Endothelial cell of umbilical vein (primary cell): ENCODE data around the gene NQO2. TPM values are rescaled to one million over a fixed set of nuclear protein-coding genes. Genes with fewer than 3 reads are reported as not detected.

ENCODE experiments used
- BruUV-seq: library from RNA; stranded (reverse); fragments of 400-500 nt; replicated peaks from 2 replicates; lab custom pipeline; 2021; lab: Mats Ljungman, UMichigan
- CTCF ChIA-PET: fragments of 300-600, 350-600 bp; sonication (Branson Sonifier 250); formaldehyde crosslinking; loops from one replicate; lab custom pipeline; 2021; ENCODE audit warnings: antibody characterized with exemption, inconsistent platforms; lab: Charles Lee
- POLR2A ChIA-PET: fragments of 300-600, 350-600 bp; sonication (Branson Sonifier 250); formaldehyde crosslinking; loops from one replicate; lab custom pipeline; 2021; ENCODE audit warnings: antibody characterized with exemption, inconsistent platforms; lab: Charles Lee
- DNase-seq: peaks from one replicate; pipeline ENCODE4 v3.0.0-alpha.2; 2011; ENCODE audit warnings: low read depth, low spot score
- FAIRE-seq: peaks from 2 replicates; lab custom pipeline; 2011; peaks lifted over from hg19 to GRCh38; lab: Jason Lieb, UNC
- H2AFZ ChIP-seq: 2 replicates; pipeline ENCODE4 v1.6.0; 2012; ENCODE audit warnings: low read depth, low read length, control low read depth, inconsistent platforms
- H3K27ac ChIP-seq: 2 replicates; pipeline ENCODE4 v1.5.1; 2011; ENCODE audit warnings: low read depth, mild to moderate bottlenecking, control low read depth, low read length, moderate library complexity; ENCODE audit not compliant: insufficient read depth
- H3K27me3 ChIP-seq, 2 experiments: 2 replicates each; pipeline versions ENCODE4 v1.6.0 to v1.6.1; 2011; ENCODE audit warnings: low read length in 2 of 2, mixed read lengths in 1 of 2; ENCODE audit not compliant: control insufficient read depth in 2 of 2, insufficient read depth in 2 of 2
- H3K36me3 ChIP-seq, 2 experiments: 2 replicates in 1 of 2; 3 replicates in 1 of 2; pipeline ENCODE4 v1.5.1; 2011; ENCODE audit warnings: low read length in 2 of 2, mild to moderate bottlenecking in 1 of 2, moderate library complexity in 1 of 2; ENCODE audit not compliant: control insufficient read depth in 2 of 2, insufficient read depth in 2 of 2; ENCODE audit errors: extremely low read depth in 1 of 2
- H3K4me1 ChIP-seq: 3 replicates; pipeline ENCODE4 v1.5.1; 2011; ENCODE audit warnings: mild to moderate bottlenecking, low read length; ENCODE audit not compliant: control insufficient read depth, insufficient read depth; ENCODE audit errors: extremely low read depth
- H3K4me2 ChIP-seq: 2 replicates; pipeline ENCODE4 v1.6.1; 2011; ENCODE audit warnings: low read length, control low read depth, mixed read lengths; ENCODE audit not compliant: insufficient read depth
- H3K4me3 ChIP-seq, 3 experiments: fragments of 200-600 bp in 1 of 3; sonication (generic), shearing (Covaris generic) in 1 of 3; replicated peaks in 1 of 3; 2 replicates each; pipeline ENCODE4 v1.5.1; 2011 to 2016; ENCODE audit warnings: control low read depth in 3 of 3, low read length in 3 of 3, mild to moderate bottlenecking in 2 of 3, inconsistent platforms in 1 of 3, low read depth in 1 of 3, moderate library complexity in 1 of 3; ENCODE audit not compliant: insufficient read depth in 1 of 3
- H3K79me2 ChIP-seq: 2 replicates; pipeline ENCODE4 v1.6.0; 2012; ENCODE audit warnings: low read length, inconsistent platforms; ENCODE audit not compliant: control insufficient read depth, insufficient read depth
- H3K9ac ChIP-seq: replicated peaks from 2 replicates; pipeline ENCODE3; 2011; ENCODE audit warnings: low read length, control low read depth; ENCODE audit not compliant: insufficient read depth; ENCODE audit errors: extremely low read depth
- H3K9me1 ChIP-seq: replicated peaks from 3 replicates; pipeline ENCODE4 v1.6.0; 2011; ENCODE audit warnings: mild to moderate bottlenecking, low read length; ENCODE audit not compliant: control insufficient read depth, insufficient read depth; ENCODE audit errors: extremely low read depth
- H3K9me3 ChIP-seq: replicated peaks from 2 replicates; pipeline ENCODE4 v1.5.1; 2012; ENCODE audit warnings: low read length, inconsistent platforms; ENCODE audit not compliant: control insufficient read depth, insufficient read depth
- H4K20me1 ChIP-seq: replicated peaks from 2 replicates; pipeline ENCODE3; 2011; ENCODE audit warnings: mild to moderate bottlenecking, low read length; ENCODE audit not compliant: control insufficient read depth, insufficient read depth; ENCODE audit errors: extremely low read depth
- CTCF ChIP-seq, 2 donors: IDR thresholded peaks; 1 replicate in 1 of 2; 2 replicates in 1 of 2; pipeline ENCODE4 v1.5.1; 2011; ENCODE audit warnings: low read length in 2 of 2, mild to moderate bottlenecking in 2 of 2, moderate library complexity in 2 of 2, control low read depth in 1 of 2, inconsistent platforms in 1 of 2, low read depth in 1 of 2; ENCODE audit not compliant: insufficient read depth in 1 of 2; ENCODE audit errors: extremely low read depth in 1 of 2
- EZH2 ChIP-seq: IDR thresholded peaks from 2 replicates; pipeline ENCODE4 v1.6.1; 2012; ENCODE audit warnings: borderline replicate concordance, low read depth, mild to moderate bottlenecking, moderate library complexity, low read length, inconsistent platforms; ENCODE audit not compliant: severe bottlenecking
- FOS ChIP-seq: IDR thresholded peaks from 2 replicates; pipeline ENCODE4 v1.6.1; 2011; ENCODE audit warnings: mild to moderate bottlenecking, low read length, moderate library complexity, borderline replicate concordance; ENCODE audit not compliant: insufficient read depth
- GATA2 ChIP-seq: IDR thresholded peaks from 2 replicates; pipeline ENCODE4 v1.7.0; 2011; ENCODE audit warnings: low read depth, mild to moderate bottlenecking, moderate library complexity, mixed read lengths, low read length; ENCODE audit not compliant: insufficient read length, insufficient read depth
- JUN ChIP-seq: IDR thresholded peaks from 2 replicates; pipeline ENCODE4 v1.6.1; 2011; ENCODE audit warnings: borderline replicate concordance, low read depth; ENCODE audit not compliant: insufficient read length, insufficient read depth
- MAX ChIP-seq: IDR thresholded peaks from 2 replicates; pipeline ENCODE4 v1.6.1; 2011; ENCODE audit not compliant: insufficient read depth, insufficient read length
- MYC ChIP-seq: IDR thresholded peaks from one replicate; pipeline ENCODE4 v1.6.1; 2011; ENCODE audit warnings: mild to moderate bottlenecking, low read depth, low read length
- POLR2A ChIP-seq: IDR thresholded peaks from 2 replicates; pipeline ENCODE4 v1.6.1; 2012; ENCODE audit warnings: low read depth, mild to moderate bottlenecking, control low read depth, low read length
- POLR2AphosphoS5 ChIP-seq: IDR thresholded peaks from 2 replicates; pipeline ENCODE4 v1.6.1; 2012; ENCODE audit warnings: low read depth, mild to moderate bottlenecking, control low read depth, low read length, moderate library complexity; ENCODE audit not compliant: insufficient read depth
- dilution Hi-C: fragments of 300-500 bp; cut with MboI; formaldehyde crosslinking; loops from one replicate; pipeline ENCODE4 v1.15.0; 2019; ENCODE audit warnings: low sequenced_read_pairs; ENCODE audit not compliant: extremely low pct_ligation_motif_present
- intact Hi-C: fragments of 100-400 bp; cut with micrococcal nuclease; formaldehyde crosslinking; loops from one replicate; pipeline ENCODE4 v1.10.0; 2022
- polyA plus RNA-seq, 4 experiments: library from polyadenylated mRNA; depleted of rRNA in 3 of 4; stranded (reverse) in 3 of 4; unstranded in 1 of 4; fragments of >200 nt; gene quantifications; 2 replicates each; pipeline versions ENCODE4 v1.2.1 to v1.2.3, GENCODE V29; 2011 to 2012; ENCODE audit warnings: missing spikeins in 1 of 4
- total RNA-seq: library from RNA; stranded (reverse); gene quantifications from 2 replicates; pipeline ENCODE4 v1.2.3, GENCODE V29; 2021

The NQO2 gene
- total and polyA plus RNA-seq, 2 donors (not counting 3 experiments of a cell fraction or from before 2014, with no cell fraction given), result 27.6 to 48.0 TPM

- no peaks in the 10 kb centered on the region for H4K20me1 ChIP-seq
- DNase-seq, result no peak
- H3K36me3 ChIP-seq, result no peaks in the 10 kb centered on the region
- FAIRE-seq, result no peak
- H3K9me3 ChIP-seq, result no peaks in the 10 kb centered on the region
- no peak overlapping the region for H3K4me2 ChIP-seq
- POLR2A ChIA-PET, result interaction anchor here (0.6 kb wide), 1 partner anchor 32 kb away, joined by 3 read pairs; no protein-coding TSS in a partner anchor
- H3K9ac ChIP-seq, result no peak overlapping the region
- CTCF ChIA-PET, result interaction anchor here (0.6 kb wide), 1 partner anchor 30 kb away, joined by 3 read pairs; no protein-coding TSS in a partner anchor
- dilution Hi-C loops (no loop called here), intact Hi-C loops (no loop called here)
- BruUV-seq, result no TSS peak
- H2AFZ ChIP-seq, result no peak overlapping the region
- no peaks in the 10 kb centered on the region for H3K4me1 ChIP-seq
- TF ChIP-seq EZH2 (no peak), MAX (no peak), POLR2A (no peak), CTCF (IDR thresholded peaks at IDR 0.05; ENCODE audit: extremely low read depth in 1 of 2, insufficient read depth in 1 of 2, low read depth in 1 of 2, low read length in 2 of 2) (no peak), MYC (no peak), GATA2 (no peak), JUN (no peak), POLR2AphosphoS5 (no peak), FOS (no peak)
- peaks cover 0 to 3% of the 10 kb centered on the region in 2 experiments for H3K27me3 ChIP-seq
- H3K79me2 ChIP-seq, result no peaks in the 10 kb centered on the region
- no peaks in the 10 kb centered on the region for H3K9me1 ChIP-seq
- H3K4me3 ChIP-seq, result no peak overlapping the region
- H3K27ac ChIP-seq, result no peak overlapping the region
Observed at GRCh38 chr6:3031857-3032640, 32.4 kb downstream of the NQO2 start.
